WERI-Rb-1 (cell line): Measurements from ENCODE around the gene ZPLD1.

Experiments
- DNase-seq: peaks from one replicate; pipeline ENCODE4 v3.0.0-alpha.2; 2020
- H3K27ac ChIP-seq: fragments of 250-450 bp; sonication (Bioruptor Pico); 2 replicates; pipeline ENCODE4 v1.5.1; 2020; ENCODE audit warnings: mild to moderate bottlenecking, moderate library complexity
- H3K27me3 ChIP-seq: fragments of 250-450 bp; sonication (Bioruptor Pico); 2 replicates; pipeline ENCODE4 v1.5.1; 2021; ENCODE audit warnings: mild to moderate bottlenecking, low read depth, moderate library complexity; ENCODE audit not compliant: insufficient read depth, severe bottlenecking
- H3K36me3 ChIP-seq: fragments of 250-450 bp; sonication (Bioruptor Pico); 2 replicates; pipeline ENCODE4 v1.5.1; 2020; ENCODE audit warnings: mild to moderate bottlenecking, moderate library complexity
- H3K4me3 ChIP-seq: 2 replicates; pipeline ENCODE4 v1.5.1; 2011; ENCODE audit warnings: low read depth, mild to moderate bottlenecking, control low read depth, low read length
- H3K9me3 ChIP-seq: fragments of 250-450 bp; sonication (Bioruptor Pico); 2 replicates; pipeline ENCODE4 v1.5.1; 2021; ENCODE audit warnings: mild to moderate bottlenecking, moderate library complexity; ENCODE audit not compliant: severe bottlenecking
- TF ChIP-seq, protein P1 (sequence below): IDR thresholded peaks from 2 replicates; pipeline ENCODE4 v1.5.1; 2011; ENCODE audit warnings: low read depth, mild to moderate bottlenecking, control low read depth, inconsistent platforms, low read length

ZPLD1 gene

DNA sequence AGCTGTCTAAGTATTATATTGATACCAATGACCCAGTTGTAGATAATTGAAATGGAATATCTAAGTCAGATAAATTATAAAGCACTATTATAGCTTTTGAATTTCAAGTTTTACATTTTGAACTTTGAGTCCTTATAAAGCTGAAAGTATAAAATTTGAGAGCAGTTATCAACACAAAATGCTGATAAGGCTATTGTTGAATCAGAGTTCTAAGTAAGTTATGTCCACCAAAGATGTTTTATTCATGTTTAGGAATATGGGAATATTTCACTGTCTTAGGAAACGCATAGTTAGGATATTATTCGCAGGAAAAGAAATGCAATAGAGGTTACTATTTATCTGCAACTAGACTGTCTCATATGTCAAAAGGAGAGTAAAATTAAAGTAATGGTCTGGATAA lies 29.4 kb downstream of the ZPLD1 start:
- H3K4me3 ChIP-seq: no peak overlapping the region
- TF ChIP-seq, protein P1, sequence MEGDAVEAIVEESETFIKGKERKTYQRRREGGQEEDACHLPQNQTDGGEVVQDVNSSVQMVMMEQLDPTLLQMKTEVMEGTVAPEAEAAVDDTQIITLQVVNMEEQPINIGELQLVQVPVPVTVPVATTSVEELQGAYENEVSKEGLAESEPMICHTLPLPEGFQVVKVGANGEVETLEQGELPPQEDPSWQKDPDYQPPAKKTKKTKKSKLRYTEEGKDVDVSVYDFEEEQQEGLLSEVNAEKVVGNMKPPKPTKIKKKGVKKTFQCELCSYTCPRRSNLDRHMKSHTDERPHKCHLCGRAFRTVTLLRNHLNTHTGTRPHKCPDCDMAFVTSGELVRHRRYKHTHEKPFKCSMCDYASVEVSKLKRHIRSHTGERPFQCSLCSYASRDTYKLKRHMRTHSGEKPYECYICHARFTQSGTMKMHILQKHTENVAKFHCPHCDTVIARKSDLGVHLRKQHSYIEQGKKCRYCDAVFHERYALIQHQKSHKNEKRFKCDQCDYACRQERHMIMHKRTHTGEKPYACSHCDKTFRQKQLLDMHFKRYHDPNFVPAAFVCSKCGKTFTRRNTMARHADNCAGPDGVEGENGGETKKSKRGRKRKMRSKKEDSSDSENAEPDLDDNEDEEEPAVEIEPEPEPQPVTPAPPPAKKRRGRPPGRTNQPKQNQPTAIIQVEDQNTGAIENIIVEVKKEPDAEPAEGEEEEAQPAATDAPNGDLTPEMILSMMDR: no peak
- DNase-seq: no peak
- H3K36me3 ChIP-seq: no peaks in the 10 kb centered on the region
- H3K27me3 ChIP-seq: no peaks in the 10 kb centered on the region
- H3K27ac ChIP-seq: no peak overlapping the region
- no peaks in the 10 kb centered on the region for H3K9me3 ChIP-seq

DNA sequence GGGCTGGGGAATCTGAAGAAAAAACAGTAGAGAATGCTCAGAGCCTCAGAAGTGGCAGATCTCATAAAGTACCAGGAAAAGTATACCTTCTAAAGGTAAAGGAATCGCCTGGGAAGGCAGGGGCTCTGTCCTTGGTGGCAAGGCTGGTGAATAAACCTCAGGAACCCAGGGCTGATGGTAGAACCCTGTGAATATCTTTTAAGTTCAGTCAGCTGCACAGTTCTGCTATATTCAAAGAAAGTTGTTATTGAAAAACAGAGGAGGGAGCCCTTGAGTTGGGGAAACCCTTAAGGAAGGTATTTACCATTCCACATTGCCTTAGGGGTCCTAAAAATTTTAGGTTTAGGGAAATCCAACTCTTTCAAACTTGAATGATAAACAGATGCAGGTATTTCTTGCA lies 31.2 kb downstream of the ZPLD1 start:
- DNase-seq: no peak
- H3K36me3 ChIP-seq: no peaks in the 10 kb centered on the region
- no peaks in the 10 kb centered on the region for H3K27me3 ChIP-seq
- H3K27ac ChIP-seq: no peak overlapping the region
- no peaks in the 10 kb centered on the region for H3K9me3 ChIP-seq
- no peak overlapping the region for H3K4me3 ChIP-seq
- TF ChIP-seq, protein P1: no peak; the same call in 1 of the 2 replicates

DNA sequence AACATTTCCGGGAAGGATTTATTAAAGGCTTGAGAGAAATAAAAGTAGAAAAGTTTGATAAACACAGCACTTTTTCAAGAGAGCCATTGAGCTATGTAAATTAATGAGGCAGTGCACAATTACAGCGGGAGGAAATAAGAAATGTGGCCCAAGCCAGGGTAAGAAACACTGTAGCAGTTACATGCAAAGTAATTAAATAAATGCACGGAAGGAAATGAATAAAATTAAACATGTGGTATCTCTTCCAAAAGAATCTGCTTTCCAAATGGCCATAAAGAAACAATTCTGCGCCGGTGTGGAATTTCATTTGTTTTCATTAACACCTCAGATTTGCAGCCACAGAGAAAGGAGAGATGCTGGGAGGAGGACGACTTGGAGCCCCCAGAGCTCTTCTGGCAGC lies 35.3 kb downstream of the ZPLD1 start:
- Histone ChIP-seq H3K36me3 (no peaks in the 10 kb centered on the region), H3K4me3 (no peak overlapping the region), H3K9me3 (no peaks in the 10 kb centered on the region), H3K27me3 (no peaks in the 10 kb centered on the region), H3K27ac (no peak overlapping the region)
- TF ChIP-seq, protein P1: no peak
- DNase-seq: no peak

DNA sequence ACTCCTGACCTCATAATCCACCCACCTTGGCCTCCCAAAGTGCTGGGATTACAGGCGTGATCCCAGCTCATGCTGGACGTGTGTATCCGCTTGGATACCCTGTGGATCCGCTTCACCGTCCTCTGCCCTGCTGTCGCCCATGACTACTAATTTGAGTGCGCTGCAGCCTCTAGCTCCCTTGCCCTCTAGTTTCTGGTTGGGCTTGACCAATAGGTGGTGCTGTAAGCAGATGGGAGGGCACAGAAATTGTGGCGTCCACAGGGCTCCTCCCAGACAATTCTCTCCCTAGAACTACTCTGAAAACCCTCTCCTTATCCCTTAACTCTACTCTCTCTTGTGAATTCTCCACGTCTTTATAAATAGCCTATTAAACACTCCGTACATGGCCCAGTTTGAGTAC lies 36.2 kb downstream of the ZPLD1 start:
- no peaks in the 10 kb centered on the region for H3K9me3 ChIP-seq
- TF ChIP-seq, protein P1: peak; percentile 54
- no peak overlapping the region for H3K27ac ChIP-seq
- H3K36me3 ChIP-seq: no peaks in the 10 kb centered on the region
- no peak overlapping the region for H3K4me3 ChIP-seq
- H3K27me3 ChIP-seq: no peaks in the 10 kb centered on the region
- peak; percentile 64 for DNase-seq

DNA sequence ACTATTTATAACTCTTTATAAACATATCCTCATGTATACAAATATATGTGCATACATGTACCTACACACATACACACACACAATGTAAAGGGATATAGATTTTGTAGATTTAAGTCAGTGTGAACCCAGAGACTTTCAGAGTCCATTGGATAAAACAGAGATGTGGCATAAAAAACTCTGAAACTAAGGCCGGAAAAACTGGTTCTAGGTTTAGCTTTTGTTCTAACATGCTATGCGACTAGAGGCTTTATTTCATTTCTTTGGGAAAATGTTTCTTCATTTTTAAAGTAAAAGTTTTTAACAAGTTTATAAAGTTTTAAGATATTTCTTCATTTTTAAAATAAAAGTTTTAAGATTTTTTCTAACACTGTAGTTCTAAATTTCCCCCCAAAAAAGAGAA lies 36.7 kb downstream of the ZPLD1 start:
- Histone ChIP-seq H3K27me3 (no peaks in the 10 kb centered on the region), H3K4me3 (no peak overlapping the region), H3K36me3 (no peaks in the 10 kb centered on the region), H3K27ac (no peak overlapping the region), H3K9me3 (no peaks in the 10 kb centered on the region)
- no peak for DNase-seq
- TF ChIP-seq, protein P1: no peak

DNA sequence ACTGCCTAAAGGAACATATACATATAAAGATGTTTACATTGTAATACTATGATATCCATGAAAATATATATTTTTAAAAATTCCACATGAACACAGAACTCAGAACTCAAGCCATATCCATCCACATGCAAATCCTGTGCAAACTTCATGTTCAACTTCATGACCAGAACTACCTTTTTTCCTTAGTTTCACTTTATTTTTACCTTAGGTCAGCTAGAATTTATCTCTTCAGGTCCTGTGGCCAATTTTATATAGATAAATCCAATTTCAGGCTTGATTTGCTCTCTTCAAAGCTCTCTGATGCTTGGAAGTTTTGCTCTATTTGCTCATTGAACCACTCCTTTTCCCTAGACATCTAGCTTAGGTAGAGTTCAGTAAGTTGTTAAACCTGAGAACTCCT lies 38.8 kb downstream of the ZPLD1 start:
- DNase-seq: no peak
- TF ChIP-seq, protein P1: no peak
- Histone ChIP-seq H3K27me3 (no peaks in the 10 kb centered on the region), H3K9me3 (no peaks in the 10 kb centered on the region), H3K36me3 (no peaks in the 10 kb centered on the region), H3K27ac (no peak overlapping the region), H3K4me3 (no peak overlapping the region)
